SK-N-SH treated with all-trans-retinoic acid at 6 μM for 48 hours (cell line): ENCODE results near the gene TPCN1.

ENCODE experiments used
- ATAC-seq: fragments of 200-7000 bp; cut with Tn5 transposase; 3 replicates; pipeline ENCODE4 v1.9.1; 2020; ENCODE audit warnings: mild to moderate bottlenecking, moderate library complexity
- ARNTL ChIP-seq: fragments of 450-650 bp; formaldehyde crosslinking; IDR thresholded peaks from 2 replicates; pipeline ENCODE4 v1.5.0; 2020; ENCODE audit warnings: low read depth, mild to moderate bottlenecking, moderate library complexity, borderline replicate concordance
- BACH2 ChIP-seq: fragments of 250-450 bp; sonication (Bioruptor Pico); IDR thresholded peaks from 2 replicates; pipeline ENCODE4 v1.9.0; 2021; ENCODE audit warnings: mild to moderate bottlenecking, borderline replicate concordance
- CREB5 ChIP-seq: fragments of 250-450 bp; sonication (Bioruptor Pico); IDR thresholded peaks from 2 replicates; pipeline ENCODE4 v1.5.1; 2020; ENCODE audit warnings: low read depth, mild to moderate bottlenecking, moderate library complexity
- ESRRG ChIP-seq: fragments of 250-450 bp; sonication (Bioruptor Pico); IDR thresholded peaks from 2 replicates; pipeline ENCODE4 v1.6.1; 2021; ENCODE audit warnings: mild to moderate bottlenecking
- ISL1 ChIP-seq: fragments of 250-450 bp; sonication (Bioruptor Pico); IDR thresholded peaks from 2 replicates; pipeline ENCODE4 v2.1.2; 2022; ENCODE audit warnings: mild to moderate bottlenecking, moderate library complexity
- OSR1 ChIP-seq: fragments of 250-450 bp; sonication (Bioruptor Pico); IDR thresholded peaks from 2 replicates; pipeline ENCODE4 v1.8.0; 2022; ENCODE audit warnings: moderate library complexity, mild to moderate bottlenecking, inconsistent platforms
- POU6F1 ChIP-seq: fragments of 250-450 bp; sonication (Bioruptor Pico); IDR thresholded peaks from 2 replicates; pipeline ENCODE4 v1.8.0; 2021; ENCODE audit warnings: low read depth, mild to moderate bottlenecking, moderate library complexity, borderline replicate concordance
- SNAI2 ChIP-seq: fragments of 250-450 bp; sonication (Bioruptor Pico); IDR thresholded peaks from 2 replicates; pipeline ENCODE4 v1.5.0; 2020; ENCODE audit warnings: mild to moderate bottlenecking, moderate library complexity
- TCF4 ChIP-seq: fragments of 250-450 bp; sonication (Bioruptor Pico); IDR thresholded peaks from 2 replicates; pipeline ENCODE4 v1.8.0; 2021; ENCODE audit warnings: mild to moderate bottlenecking, moderate library complexity, borderline replicate concordance
- TOX ChIP-seq: fragments of 250-450 bp; sonication (Bioruptor Pico); IDR thresholded peaks from 2 replicates; pipeline ENCODE4 v1.8.0; 2021; ENCODE audit warnings: mild to moderate bottlenecking, moderate library complexity, borderline replicate concordance
- TSHZ2 ChIP-seq: fragments of 250-450 bp; sonication (Bioruptor Pico); IDR thresholded peaks from 2 replicates; pipeline ENCODE4 v1.5.0; 2020; ENCODE audit warnings: mild to moderate bottlenecking, moderate library complexity
- ZC3H10 ChIP-seq: fragments of 250-450 bp; sonication (Bioruptor Pico); IDR thresholded peaks from 2 replicates; pipeline ENCODE4 v1.5.1; 2021; ENCODE audit warnings: mild to moderate bottlenecking, moderate library complexity
- ZFP3 ChIP-seq: fragments of 250-450 bp; sonication (Bioruptor Pico); IDR thresholded peaks from 2 replicates; pipeline ENCODE4 v1.5.0; 2020; ENCODE audit warnings: mild to moderate bottlenecking, moderate library complexity
- ZFP30 ChIP-seq: fragments of 450-650 bp; formaldehyde crosslinking; IDR thresholded peaks from 2 replicates; pipeline ENCODE4 v1.5.0; 2022; ENCODE audit warnings: mild to moderate bottlenecking, moderate library complexity
- ZNF565 ChIP-seq: fragments of 450-650 bp; formaldehyde crosslinking; conservative IDR thresholded peaks from 2 replicates; pipeline ENCODE4 v1.5.0; 2020; ENCODE audit warnings: low read depth, mild to moderate bottlenecking, moderate library complexity
- ZNF70 ChIP-seq: fragments of 450-650 bp; formaldehyde crosslinking; IDR thresholded peaks from 2 replicates; pipeline ENCODE4 v1.5.0; 2020; ENCODE audit warnings: mild to moderate bottlenecking, moderate library complexity
- ZNF8 ChIP-seq: fragments of 450-650 bp; formaldehyde crosslinking; IDR thresholded peaks from 2 replicates; pipeline ENCODE4 v1.5.0; 2020; ENCODE audit warnings: mild to moderate bottlenecking, moderate library complexity

Gene TPCN1

DNA sequence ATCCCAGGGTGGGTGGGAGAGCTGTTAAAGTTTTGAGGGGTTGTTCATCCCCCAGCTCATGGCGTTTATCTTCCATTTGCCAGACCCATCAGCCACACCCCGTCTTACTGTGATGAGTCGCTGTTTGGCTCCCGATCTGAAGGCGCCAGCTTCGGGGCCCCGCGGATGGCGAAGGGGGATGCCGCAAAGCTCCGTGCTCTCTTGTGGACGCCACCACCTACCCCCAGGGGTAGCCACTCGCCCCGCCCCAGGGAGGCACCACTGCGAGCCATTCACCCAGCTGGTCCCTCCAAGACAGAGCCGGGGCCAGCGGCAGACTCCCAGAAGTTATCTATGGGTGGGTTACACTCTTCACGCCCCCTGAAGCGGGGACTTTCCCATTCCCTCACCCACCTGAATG, 30.0 kb upstream of the TPCN1 start:
- TF ChIP-seq ZNF70 (CRISPR knock-in tag) = no peak
- no peak for TF ChIP-seq CREB5 (CRISPR knock-in tag)
- TF ChIP-seq ZC3H10 (CRISPR knock-in tag) = no peak
- no peak for TF ChIP-seq POU6F1 (CRISPR knock-in tag)
- TF ChIP-seq ZNF8 (CRISPR knock-in tag) = no peak
- TF ChIP-seq TSHZ2 (CRISPR knock-in tag) = no peak
- ATAC-seq = no peak

- peak; percentile 53 for ATAC-seq
- no peak for TF ChIP-seq OSR1
- no peak for TF ChIP-seq ZFP3 (CRISPR knock-in tag)
- TF ChIP-seq BACH2 = no peak
- no peak for TF ChIP-seq ARNTL (CRISPR knock-in tag)
- no peak for TF ChIP-seq SNAI2 (CRISPR knock-in tag)
- no peak for TF ChIP-seq ESRRG
- no peak for TF ChIP-seq ZNF70 (CRISPR knock-in tag)
- no peak for TF ChIP-seq TSHZ2 (CRISPR knock-in tag)
- TF ChIP-seq ISL1 = no peak
- no peak for TF ChIP-seq CREB5 (CRISPR knock-in tag)
- TF ChIP-seq TCF4 (CRISPR knock-in tag) = no peak
Observed at GRCh38 chr12:113194971-113195391, 26.3 kb upstream of the TPCN1 start.

- ATAC-seq = no peak
- TF ChIP-seq ZFP30 = no peak
- no peak for TF ChIP-seq TCF4 (CRISPR knock-in tag)
- TF ChIP-seq ARNTL (CRISPR knock-in tag) = no peak
- no peak for TF ChIP-seq TOX (CRISPR knock-in tag)
- TF ChIP-seq ZNF565 (CRISPR knock-in tag) = no peak
- TF ChIP-seq TSHZ2 (CRISPR knock-in tag) = no peak
Observed at GRCh38 chr12:113195598-113195997, 25.7 kb upstream of the TPCN1 start.
